Inferior parietal cortex (tissue), 1 donor: Measurements from ENCODE around the gene KRT28.
"Not testable (repeated sequence)": the region's sequence is repeated elsewhere in the genome, so short reads cannot be mapped to it uniquely, and the experiment has no call there.

Experiments
- DNase-seq: peaks from one replicate; pipeline ENCODE4 v3.0.0-alpha.2; 2016; ENCODE audit errors: extremely low spot score

Gene KRT28

DNA sequence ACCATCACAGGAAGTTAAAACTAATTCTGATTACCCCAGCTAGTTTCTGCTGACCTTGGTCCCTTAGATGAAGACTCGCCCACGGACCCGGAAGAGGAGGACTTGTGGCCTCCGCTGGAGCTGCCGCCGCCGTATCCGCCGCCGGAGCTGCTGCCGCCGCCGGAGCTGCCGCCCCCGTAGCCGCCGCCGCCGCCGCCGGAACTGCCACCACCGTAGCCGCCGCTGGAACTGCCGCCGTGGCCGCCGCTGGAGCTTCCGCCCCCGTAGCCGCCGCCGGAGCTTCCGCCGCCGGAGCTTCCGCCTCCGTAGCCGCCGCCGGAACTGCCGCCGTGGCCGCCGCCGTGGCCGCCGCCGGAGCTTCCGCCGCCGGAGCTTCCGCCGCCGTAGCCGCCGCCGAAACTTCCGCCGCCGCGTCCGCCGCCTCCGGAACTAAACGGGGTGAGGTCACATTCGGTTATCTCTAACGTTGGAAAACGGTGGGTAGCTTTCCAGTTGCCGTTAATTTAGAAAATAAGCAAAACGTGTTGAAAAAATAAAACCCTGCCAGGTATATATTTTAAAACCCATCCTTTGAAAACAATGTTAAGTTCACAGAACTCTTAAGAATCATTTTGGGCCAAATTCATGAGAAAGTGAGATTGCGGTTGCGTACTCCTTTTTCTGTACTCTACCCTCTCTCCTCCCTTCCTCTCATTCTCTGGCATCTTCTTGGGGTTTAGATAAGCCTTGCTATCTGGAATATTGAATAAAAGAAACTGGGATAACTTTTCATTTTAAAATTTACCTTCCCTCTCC, 19.2 kb upstream of the KRT28 start:
- DNase-seq = peak; percentile 76

DNA sequence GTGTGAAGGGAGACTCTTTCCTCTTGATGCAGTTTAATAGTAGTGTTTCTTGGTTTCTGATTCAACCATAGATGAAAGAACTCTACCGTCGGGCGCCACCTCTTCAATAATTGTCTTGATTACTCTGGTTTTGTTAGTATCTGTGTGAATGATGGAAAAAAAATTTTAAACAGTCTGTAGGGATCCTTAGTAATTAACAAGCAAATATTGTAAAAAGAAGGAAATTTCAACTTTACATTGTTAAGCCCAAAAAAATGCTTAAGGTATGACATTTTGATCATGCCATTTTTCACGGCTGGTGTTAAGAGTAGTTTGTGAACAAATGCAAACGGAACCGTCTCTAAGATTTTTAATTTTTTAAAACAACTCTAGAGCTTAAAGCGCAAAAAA, 18.6 kb upstream of the KRT28 start:
- peak; percentile 47 for DNase-seq

DNA sequence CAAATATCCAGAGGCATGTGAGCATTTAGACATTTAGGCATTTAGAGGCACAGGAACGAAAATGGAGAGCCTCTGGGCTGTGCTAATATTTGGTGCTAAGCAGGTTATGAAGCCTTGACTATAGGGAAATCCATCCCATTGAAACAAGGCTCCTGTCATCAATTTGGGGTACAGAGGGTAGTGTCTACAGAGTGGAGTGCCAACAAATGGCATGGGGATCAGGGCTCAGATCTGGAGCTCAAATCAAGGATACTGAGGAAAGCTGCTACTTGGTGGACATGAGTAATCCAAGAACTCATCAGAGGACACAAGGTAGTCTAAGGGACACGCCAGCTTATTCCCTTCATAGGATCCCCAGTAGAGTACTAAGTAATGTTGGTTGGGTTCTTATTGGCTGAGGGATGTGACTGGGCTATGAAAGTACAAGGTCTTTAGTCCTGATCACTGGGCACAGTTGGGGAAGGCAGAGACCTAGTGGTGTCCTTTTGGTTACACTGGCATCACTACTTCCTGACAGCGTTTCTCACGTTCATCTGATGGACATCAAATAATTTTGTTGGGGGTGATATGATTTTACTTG, 17.4 kb upstream of the KRT28 start:
- DNase-seq = no peak

DNA sequence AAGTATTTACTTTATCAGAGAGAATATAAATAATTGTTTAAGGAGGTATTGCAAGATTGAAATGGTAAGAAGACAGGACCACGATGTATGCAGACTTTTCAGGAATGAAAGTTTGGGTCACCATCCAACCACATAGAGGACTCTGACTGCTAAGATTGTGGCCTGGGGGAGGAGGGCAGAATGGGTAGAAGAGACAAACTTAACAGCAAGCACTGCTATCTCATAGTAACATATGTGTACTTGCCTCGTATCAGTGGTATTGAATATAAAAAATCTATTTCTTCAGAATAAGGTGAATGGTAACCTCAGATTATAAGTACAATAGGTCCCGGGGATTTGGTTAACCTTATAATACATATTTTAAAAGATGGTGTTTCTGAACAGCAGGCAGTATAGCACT, 16.8 kb upstream of the KRT28 start:
- no peak for DNase-seq

DNA sequence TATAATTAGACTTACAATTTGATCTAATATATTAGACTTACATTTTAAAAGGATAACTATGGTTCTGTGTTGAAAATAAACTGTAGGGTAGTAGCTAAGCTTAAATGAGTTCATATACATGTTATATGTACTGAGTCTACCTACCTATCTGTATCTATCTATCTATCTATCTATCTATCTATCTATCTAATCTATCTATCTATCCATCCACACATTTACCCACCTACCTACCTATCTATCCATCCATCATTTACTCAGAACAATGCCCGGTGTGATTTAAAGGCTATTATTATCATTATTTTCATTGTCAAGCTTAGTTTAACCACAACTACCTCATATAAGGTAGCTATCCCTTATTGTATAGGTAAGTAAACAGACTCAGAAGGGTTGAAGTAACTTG, 15.6 kb upstream of the KRT28 start:
- no peak for DNase-seq

DNA sequence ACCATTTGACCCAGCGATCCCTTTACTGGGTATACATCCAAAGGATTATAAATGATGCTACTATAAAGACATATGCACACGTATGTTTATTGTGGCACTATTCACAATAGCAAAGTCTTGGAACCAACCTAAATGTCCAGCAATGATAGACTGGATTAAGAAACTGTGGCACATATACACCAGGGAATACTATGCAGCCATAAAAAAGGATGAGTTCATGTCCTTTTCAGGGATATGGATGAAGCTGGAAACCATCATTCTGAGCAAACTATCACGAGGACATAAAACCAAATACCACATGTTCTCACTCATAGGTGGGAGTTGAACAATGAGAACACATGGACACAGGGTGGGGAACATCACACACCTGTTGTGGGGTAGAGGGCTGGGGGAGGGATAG, 14.9 kb upstream of the KRT28 start:
- not testable (repeated sequence) for DNase-seq

DNA sequence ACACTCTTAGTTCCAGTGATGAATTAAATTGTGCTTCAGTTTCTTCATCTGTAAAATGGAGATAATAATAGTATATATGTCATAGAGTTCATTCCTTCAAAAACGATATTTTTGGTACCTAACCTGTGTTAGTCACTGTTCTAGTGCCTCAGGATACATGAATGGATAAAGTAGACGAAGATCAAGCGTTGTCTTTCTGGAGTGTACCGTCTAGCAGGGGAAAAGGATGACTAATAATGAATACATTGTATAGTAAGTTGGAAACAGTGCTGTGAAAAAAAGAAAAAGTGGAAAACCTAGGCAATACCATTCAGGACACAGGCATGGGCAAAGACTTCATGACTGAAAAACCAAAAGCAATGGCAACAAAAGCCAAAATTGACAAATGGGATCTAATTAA, 14.0 kb upstream of the KRT28 start:
- DNase-seq = no peak

DNA sequence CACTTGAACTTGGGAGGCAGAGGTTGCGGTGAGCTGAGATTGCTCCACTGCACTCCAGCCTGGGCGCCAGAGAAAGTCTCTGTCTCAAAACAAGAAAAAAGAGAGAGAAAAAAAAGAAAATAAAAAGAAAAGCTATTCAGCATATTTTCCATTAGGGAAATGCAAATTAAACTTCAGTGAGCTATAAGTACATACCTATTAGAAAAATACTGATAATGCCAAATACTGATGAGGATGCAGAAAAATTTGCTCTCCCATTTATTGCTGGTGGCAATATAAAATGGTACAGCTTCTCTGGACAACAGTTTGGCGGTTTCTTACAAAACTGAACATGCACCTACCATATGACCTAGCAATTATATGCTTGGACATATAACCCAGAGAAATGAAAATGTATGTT, 12.9 kb upstream of the KRT28 start:
- no peak for DNase-seq

DNA sequence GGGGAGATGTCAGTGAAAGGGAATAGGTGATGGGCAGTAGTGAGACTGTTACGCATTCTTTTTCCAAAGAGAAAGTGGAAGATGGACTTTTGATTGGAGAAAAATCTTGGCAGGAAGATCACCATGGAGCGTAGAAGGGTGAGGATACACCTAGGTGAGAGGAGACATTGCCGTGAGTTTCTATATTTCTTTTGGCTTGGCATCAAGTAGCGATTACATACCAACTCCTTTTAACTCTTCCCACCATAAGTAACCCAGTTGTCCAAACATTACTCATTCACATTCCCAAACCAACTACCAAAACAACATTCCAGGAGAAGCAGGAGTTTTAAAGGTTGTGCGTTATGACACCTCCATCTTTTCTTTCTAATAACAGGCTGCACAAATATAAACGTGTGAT, 10.7 kb upstream of the KRT28 start:
- DNase-seq = no peak

DNA sequence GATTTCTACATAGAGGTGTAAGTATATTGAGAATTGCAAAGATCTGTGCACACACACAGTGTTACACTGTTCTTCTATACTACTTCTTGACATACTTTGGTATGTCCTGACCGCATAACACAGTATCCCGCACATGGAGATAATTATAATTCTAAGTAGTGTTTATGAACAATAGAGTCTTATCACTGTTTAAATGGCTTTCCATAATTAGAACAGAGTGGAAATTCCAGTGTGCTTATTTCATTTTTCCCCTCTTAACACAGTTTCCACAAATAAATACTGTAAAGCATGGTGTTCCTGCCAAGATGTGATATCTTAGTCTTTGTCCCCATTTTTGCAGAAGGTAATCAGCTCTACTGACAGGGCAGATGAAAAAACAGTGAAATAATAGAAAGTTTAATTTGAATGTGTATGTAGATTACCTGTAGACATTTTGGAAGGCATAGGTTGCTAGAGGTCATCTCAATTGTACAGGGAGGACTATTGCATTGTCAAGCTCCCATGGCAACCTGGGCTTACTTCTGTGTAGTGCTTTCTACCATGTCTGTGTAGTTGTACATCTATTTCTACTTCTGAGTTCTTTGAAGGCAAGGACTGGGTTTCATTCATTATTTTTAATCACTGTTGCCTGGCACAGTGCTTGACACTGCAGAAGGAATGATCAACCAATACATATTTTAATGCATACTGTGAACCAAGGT, 10.1 kb upstream of the KRT28 start:
- DNase-seq = no peak

DNA sequence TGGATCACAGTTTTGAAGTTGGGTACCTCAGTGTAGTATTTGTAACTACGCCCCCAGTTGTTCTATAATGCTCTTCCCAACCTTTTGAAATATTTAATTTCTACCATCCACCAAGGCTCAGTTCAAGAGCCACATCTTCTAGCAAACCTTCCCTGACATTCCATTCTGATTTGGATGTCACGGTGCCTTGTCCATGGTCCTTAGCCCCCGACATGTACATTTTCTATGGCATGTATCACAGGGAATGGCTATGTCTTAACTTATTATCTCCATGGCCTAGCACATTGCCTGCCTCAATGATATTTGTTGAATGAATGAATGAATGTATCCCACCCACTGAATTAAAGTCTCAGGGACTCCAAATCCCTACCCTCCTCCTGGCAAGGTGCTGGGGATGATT, 6.4 kb upstream of the KRT28 start:
- DNase-seq = no peak

DNA sequence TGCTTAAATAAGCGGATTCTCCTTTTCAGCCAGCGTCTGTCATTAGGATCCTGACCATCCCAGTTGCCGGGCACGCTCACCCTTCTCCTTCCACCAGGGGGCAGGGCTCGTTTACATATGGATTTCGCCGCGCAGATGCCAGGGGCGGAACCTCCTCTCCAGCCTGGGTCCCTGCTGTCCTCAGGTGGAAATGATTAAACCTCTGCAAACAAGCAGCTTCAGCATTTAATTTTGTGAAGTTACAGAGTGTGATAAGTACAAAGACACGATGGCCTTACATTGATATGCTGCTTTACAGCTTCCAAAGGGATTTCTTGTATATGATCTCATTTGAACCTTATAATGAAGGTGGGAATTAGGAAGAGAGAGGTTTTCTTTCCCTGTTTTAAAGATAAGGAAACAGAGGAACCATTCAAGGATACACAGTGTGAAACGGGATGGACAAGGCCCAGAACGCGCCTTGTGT, 3.9 kb upstream of the KRT28 start:
- DNase-seq = peak; percentile 49

DNA sequence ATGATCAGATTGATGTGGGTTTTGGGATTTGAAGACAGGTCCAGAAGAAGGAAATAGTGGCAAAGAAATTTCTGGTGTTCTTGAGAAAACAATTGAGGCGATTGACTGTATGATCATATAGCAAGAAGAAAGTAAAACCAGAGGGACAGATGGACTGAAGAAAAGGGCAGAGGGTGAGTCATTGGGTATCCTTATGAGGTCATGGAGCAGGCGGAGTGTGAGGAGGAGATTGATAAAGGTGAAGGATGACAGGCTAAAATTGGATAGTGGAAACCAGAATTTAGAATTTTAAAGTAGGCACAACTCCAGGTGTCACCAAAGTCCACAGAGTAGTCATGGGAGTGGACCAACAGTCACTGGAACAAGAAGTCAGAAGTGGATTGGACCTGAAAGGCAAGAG, 1.4 kb upstream of the KRT28 start:
- DNase-seq = no peak

DNA sequence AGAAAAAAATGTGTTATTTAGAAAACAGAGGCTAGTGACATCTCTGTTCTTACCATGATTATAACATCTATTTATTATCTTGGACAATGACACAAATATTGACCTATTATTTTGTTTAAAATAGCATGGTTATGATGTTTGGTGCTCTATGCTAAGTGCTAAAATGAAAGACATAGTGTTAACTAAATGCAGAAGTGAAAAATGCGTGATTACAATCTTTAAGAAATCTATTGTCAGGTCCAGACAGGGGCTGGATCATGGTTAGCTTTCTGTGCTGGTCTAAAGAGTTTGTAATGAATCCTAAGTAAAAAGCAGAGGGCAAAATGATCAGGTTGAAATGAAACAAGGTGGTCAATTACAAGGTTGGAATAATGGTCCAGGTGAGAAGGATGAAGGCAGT, 622 bp upstream of the KRT28 start:
- DNase-seq = no peak

DNA sequence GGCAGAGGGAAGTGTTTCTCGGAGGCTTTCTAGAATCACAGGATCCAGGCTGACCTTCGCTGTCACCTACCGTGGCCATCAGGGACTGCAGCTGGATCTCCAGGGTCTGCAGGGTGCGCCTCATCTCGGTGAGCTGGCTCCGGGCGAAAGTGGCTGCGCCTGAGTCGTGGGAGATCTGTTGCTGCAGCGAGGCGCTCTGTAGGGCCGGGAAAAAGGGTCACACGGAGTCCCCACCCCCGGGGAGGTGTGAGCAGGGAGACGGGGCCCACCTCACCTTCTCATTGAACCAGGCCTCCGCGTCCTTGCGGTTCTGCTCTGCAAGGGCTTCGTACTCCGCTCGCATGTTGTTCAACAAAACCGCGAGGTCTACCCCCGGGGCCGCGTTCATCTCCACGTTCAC, 2.9 kb downstream of the KRT28 start:
- no peak for DNase-seq

DNA sequence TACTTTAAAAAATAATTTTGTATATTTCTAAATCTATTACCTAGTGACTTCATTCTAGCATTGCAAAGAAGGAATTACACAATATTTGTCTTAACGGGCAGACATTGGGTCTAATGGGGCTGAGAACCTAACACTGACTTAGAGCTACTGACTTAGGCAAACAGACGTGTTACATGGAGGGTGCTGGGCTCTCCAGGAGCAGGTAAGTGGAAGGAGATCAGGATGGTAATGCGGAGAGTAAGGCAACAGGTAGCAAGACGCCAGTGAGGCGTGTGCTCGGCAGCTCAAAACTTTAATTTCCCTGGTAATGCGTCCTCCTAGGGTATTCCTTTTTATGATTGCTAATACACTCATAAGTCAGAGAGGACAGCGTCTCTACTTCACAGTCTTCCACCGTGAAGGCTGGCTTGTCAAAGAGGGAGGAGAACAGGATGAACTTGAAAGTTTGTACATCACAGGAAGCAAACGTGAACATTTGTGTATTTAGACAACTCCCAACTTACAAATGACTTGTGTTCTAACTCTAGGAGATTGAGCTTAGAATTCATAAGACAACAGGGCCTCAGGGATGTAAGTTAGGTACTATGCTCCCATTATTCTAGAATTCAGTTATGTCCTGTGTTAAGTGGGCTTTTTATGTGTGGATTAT, 4.6 kb downstream of the KRT28 start:
- DNase-seq = no peak

DNA sequence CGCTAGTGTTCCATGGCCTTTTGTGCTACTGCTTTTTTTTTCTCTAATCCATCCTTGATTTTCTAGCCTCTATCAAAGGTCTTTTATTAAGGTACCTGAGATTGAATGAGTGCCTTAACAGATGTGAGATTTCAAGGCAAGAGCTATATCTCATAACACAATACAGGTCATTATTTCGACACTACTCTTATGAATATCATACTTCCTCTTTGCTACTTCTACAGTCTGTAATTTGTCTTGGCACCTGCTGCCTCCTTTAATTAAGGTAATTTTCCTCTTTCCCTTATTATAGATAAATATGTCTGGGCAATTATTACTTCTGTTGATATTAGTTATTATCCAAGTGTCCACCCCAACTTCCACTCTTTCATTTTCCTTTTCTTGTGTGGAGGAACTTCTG, 5.3 kb downstream of the KRT28 start:
- no peak for DNase-seq

DNA sequence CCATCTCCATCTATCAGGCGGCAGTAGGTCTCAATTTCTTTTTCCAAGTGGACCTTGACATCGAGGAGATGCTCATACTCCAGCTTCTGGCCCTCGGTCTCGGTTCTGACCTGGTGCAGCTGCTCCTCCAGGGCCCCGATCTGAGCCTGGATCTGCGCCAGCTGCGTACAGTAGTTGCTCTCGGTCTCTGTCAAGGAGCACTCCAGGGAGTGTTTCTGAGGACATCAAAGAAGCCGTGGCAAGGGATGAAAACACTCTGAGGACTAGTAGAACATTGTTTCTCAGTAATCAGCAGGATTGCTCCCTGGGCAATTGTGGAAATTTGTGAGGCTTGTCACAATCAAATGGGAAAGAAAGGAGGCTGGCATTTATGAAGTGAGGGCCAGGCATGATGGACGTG, 5.9 kb downstream of the KRT28 start:
- DNase-seq = no peak

DNA sequence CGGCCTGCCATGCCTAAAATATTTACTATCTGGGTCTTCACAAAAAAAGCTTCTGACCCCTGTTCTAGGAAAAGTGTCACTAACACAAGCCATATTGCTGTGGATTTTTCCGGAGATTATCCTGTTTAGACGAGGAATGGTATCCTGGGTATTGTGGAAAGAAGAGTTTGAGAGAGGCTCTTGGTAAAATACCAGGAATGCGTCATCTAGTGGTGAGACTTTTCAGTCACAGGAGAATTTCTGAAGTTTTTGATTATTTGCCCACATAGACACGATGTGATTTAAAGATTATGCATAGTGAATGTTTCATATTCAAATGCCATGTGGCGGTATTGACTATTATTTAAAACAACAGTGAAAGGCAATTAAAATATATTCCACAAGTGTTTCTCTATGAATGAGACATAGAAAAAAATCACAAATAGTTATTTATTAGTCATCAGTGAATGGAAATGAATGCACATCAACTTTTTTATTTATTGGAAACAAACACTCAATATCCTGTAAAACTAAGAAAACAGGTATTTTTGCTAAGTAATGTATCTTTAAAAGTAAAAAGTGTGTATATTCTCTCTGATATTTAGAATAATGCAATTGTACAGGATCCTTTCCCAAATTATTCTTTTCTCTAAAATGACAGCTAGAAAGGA, 7.8 kb downstream of the KRT28 start:
- peak; percentile 15 for DNase-seq

DNA sequence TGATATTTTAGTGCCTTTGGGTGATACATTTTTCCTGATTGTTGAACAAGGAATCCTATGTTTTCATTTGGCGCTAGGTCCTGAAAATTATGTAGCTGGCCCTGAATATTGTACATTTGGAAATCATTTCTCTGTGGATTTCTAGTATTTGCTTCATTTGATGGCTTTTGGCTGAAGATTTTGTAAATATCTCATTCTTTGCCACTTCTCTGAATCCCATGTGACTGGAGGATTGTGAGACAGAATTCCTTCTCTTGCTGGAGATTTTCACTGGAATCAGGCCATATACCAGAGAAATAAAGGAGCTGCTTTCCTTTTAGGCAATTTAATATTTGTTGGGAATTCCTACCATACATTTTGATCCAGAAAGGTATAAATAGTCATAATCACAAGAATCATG, 8.6 kb downstream of the KRT28 start:
- DNase-seq = no peak

DNA sequence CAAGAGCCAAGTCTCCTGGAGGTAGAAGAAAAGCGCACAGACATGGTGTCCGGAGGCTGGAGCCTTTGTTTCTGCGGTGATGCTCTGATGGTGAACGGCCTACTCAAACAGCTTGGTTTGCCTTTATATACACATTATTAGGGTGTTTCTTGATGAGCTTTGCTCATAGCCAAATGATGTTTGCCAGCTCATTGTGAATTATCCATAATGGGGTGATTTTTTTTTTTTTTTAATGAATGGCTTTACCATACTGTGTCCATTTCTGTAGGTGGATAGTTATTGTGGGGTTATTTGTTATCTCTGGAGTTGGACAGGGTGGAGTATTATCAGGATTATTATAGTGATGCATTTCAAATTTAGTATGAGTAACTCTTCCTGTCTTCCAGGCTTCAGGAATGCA, 17.3 kb downstream of the KRT28 start, which contains the start of gene KRT27:
TSS of gene KRT27 (minus strand) at position 101 of the 400 bp plus-strand sequence. CDS start at position 44, 57 bp downstream.
- no peak for DNase-seq
